ENCODE results near the gene GAGE12F.
"Not testable (repeated sequence)": the region's sequence is repeated elsewhere in the genome, so short reads cannot be mapped to it uniquely, and the experiment has no call there.

GRCh38 chrX:49579649-49580048 lies 19.0 kb downstream of the GAGE12F start, which contains the start of gene GAGE12H:
- TF ChIP-seq CTCF, POLR2A, POLR2AphosphoS5 (IDR thresholded peaks at IDR 0.05): not testable (repeated sequence)
